Middle frontal gyrus (tissue), 1 donor: ENCODE measurements around the gene GLB1L2.

Experiments
- DNase-seq: peaks from one replicate; pipeline ENCODE4 v3.0.0-alpha.2; 2015; ENCODE audit warnings: low spot score; ENCODE audit errors: extremely low spot score

Gene GLB1L2

DNA sequence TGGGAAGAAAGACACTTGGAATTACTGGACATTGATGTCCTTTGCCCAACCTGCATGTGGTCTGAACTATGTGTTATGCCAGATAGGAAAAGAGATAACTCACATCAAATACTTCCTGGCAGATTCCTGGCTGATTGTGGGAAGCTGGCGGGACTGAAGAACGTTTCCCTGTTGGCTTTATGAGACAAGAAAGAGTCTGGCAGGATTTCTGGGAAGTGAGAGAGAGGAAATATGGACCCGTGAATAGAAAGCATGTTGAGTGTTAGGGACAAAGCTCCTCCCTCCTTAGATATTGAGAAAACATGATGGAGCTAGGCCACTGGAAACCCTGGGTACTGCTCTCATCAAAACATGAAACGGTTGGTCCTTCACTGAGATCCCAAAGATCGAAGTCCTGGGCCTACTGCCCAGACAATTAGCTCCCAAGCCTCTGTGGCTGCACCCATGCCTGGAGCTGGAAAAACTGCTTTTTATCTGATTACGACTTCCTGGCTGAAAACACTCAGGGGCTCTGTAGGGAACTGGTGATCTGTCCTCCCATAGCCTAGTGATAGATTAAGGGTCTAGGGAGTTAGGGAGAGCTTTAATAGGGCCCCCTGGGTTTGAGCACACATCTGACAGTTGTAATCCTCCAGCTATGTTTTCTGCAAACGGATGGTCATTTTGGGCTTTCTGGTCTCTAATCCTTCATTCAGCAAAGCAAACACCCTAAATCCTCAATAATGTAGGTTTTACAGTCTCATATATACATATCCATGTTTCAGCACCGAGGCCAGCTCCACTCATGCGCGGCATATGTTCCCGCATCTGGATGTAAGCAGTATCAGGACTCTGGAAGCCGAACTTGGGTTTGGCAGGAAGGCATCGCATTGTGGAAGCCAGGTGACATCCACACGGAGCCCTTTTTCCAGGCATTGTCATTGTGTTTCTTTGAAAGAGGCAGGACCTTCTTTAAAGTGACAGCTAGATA, 86.4 kb downstream of the GLB1L2 start:
- no peak for DNase-seq

DNA sequence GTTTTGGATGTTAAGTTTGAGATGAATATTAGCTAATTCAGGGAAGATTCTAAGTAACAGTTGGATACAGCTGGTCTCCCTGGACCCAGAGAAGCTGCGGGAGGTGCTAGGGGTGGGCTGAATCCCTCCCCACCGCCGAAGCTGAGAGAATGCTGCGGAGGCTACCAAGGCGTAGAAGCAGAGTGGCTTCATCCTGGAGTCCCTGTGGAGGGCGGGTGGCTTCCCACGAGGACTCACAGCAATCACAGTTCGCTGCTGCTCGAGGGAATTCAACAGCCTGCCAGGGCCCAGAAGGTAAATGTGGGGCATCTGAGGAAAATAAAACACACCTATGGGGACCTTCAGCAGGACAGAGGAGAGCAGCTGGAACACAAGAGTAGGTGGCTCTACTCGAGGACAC, 91.3 kb downstream of the GLB1L2 start:
- DNase-seq, result no peak

DNA sequence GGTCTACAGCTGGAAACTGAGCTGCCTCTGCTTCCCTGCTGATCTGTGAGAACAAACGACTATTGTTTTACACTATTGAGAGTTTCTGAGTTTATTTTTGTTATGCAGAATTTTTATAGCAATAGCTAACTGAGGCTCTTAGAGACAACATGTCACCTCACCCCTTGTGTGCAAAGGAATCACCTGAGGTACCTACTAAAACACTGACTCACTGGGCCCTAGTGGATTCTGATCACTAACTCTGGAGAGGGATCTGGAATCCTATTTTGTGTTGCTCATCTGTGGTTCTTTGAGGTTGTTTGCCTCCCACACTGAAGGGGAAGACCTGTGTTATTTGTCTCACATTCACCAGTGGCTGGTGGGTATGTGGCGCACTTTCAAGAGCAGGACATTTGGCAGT, 93.6 kb downstream of the GLB1L2 start:
- DNase-seq, result no peak
